Epithelial cell of esophagus (primary cell): Measurements from ENCODE around the gene RALA.
A peak's percentile ranks its signal among the peaks of the same experiment; 100 is the strongest.

ENCODE experiments used
- DNase-seq: peaks from one replicate; pipeline ENCODE4 v3.0.0; 2010; ENCODE audit warnings: low read depth
- H3K4me3 ChIP-seq: 2 replicates; pipeline ENCODE4 v1.5.1; 2011; ENCODE audit warnings: mild to moderate bottlenecking, low read length, control low read depth
- TF ChIP-seq, protein P1 (sequence below): IDR thresholded peaks from 2 replicates; pipeline ENCODE4 v1.5.1; 2011; ENCODE audit warnings: low read depth, mild to moderate bottlenecking, low read length, control low read depth, inconsistent platforms; ENCODE audit not compliant: insufficient read depth; ENCODE audit errors: missing control alignments

Gene RALA

DNA sequence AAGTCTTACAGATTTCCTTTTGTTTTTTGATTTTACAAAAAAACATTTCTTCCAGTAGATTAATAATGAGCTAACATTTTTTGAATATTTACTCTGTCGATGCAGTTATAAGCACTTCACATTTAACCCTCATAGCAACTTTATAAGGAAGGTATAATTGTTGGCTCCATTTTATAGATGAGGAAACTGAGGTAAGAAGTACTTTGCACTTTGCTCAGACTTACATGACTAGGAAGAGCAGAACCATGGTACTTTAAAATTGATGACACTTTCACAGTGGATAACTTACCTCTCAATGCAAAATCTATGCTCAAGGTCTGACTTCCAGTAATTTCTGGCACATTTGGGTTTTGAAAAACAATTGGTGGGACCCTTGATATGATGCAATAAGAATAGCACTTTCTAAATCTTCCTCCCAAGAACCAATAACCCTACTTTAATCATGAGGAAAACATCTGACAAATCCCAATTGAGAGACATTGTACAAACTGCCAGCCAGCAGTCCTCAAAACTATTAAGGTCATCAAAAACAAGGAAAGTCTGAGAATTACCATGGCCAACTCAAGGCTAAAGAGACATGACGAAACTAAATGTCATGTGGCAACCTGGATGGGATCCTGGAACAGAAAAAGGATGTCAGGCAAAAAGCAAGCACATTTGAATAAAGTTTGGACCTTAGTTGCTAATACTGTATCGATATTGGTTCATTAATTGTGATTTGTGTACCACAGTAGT is 72.6 kb downstream of the RALA start:
- TF ChIP-seq, protein P1, sequence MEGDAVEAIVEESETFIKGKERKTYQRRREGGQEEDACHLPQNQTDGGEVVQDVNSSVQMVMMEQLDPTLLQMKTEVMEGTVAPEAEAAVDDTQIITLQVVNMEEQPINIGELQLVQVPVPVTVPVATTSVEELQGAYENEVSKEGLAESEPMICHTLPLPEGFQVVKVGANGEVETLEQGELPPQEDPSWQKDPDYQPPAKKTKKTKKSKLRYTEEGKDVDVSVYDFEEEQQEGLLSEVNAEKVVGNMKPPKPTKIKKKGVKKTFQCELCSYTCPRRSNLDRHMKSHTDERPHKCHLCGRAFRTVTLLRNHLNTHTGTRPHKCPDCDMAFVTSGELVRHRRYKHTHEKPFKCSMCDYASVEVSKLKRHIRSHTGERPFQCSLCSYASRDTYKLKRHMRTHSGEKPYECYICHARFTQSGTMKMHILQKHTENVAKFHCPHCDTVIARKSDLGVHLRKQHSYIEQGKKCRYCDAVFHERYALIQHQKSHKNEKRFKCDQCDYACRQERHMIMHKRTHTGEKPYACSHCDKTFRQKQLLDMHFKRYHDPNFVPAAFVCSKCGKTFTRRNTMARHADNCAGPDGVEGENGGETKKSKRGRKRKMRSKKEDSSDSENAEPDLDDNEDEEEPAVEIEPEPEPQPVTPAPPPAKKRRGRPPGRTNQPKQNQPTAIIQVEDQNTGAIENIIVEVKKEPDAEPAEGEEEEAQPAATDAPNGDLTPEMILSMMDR, result no peak
- no peak for DNase-seq
- no peak overlapping the region for H3K4me3 ChIP-seq

DNA sequence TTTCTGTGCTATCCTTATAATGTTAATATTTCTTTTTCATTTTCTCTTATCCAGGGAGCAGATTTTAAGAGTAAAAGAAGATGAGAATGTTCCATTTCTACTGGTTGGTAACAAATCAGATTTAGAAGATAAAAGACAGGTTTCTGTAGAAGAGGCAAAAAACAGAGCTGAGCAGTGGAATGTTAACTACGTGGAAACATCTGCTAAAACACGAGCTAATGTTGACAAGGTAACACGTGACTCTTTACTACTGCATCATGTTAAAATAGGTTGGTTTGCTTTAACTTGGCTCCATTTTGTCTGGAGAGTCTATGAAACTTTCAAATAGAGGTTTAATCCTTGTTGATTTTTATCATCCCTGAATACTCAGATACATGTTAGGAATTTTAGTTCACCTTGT is 73.3 kb downstream of the RALA start:
- H3K4me3 ChIP-seq, result no peak overlapping the region
- TF ChIP-seq, protein P1, result no peak
- no peak for DNase-seq

DNA sequence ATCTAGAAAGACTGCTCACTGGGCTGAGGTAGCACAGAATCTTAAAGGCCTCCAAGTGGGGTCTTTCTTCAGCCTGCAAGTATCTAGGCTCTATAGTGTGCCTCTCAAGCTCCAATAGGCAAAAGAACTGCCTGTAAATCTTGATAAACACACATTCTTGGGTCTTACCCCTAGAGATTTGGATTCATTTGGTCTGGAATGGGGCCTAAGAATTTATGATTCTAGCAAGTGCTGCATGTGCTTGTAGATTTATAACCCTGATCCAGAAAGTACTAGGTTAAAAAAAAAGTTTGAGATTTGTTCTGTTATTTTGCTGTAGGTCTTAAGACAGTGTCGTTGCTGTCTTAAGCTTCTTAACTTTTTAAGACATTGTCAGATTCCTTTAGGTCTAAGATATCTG is 74.1 kb downstream of the RALA start:
- DNase-seq, result no peak
- no peak overlapping the region for H3K4me3 ChIP-seq
- TF ChIP-seq, protein P1, result no peak

DNA sequence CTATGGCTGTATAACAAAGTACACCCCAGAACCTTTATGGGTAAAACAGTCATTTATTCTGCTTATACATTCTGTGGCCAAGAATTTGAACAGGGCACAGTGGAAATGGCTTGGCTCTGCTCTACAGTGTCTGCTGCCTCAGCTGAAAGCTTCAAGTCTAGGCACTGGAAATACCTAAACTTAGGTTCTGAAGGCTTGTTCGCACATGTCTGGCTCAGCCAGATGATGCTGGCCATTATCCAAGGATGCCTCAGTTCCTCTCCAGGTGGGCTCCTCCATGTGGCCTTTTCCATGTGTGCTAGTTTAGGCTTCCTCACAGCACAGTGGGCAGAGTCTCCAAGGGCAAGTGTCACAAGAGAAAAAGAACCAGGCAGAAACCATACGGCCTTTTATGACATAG is 76.8 kb downstream of the RALA start:
- H3K4me3 ChIP-seq, result no peak overlapping the region
- DNase-seq, result peak; percentile 68
- TF ChIP-seq, protein P1, result no peak

DNA sequence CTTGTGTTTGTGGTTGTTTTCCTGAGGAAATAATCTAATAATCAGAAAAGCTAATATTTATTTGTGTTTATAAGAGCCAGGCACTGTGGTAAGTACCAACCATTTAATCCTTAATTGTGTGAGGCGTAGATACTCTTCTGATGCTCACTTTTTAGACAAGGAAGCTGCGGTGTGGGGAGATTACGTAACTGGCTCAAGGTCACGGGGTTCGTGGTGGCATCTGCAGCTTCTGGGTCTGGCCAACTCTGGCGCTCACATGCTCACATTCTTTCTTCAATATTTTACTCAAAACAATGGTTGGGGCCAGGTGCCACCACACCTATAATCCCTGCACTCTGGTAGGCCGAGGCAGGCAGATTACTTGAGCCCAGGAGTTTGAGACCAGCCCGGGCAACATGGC is 77.6 kb downstream of the RALA start:
- TF ChIP-seq, protein P1, result no peak
- no peak overlapping the region for H3K4me3 ChIP-seq
- DNase-seq, result no peak

DNA sequence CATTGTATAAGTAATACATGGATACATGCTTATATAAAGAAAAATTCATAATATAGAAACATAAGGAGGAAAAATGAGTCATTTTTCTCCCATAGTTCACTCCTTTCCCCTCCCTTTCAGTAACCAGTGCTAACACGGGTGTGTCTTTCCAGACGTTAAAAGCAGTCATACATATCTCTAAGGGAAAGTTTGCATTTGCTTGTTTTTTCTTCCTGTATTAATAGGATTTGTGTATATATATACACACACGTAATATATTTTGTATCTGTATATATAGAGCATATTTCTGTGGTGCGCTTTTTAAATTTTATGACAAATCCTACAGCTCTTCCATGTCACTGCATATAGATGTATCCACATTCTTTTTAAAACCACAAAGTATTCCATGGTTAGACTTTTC is 78.8 kb downstream of the RALA start:
- TF ChIP-seq, protein P1, result no peak
- H3K4me3 ChIP-seq, result no peak overlapping the region
- peak; percentile 52 for DNase-seq

DNA sequence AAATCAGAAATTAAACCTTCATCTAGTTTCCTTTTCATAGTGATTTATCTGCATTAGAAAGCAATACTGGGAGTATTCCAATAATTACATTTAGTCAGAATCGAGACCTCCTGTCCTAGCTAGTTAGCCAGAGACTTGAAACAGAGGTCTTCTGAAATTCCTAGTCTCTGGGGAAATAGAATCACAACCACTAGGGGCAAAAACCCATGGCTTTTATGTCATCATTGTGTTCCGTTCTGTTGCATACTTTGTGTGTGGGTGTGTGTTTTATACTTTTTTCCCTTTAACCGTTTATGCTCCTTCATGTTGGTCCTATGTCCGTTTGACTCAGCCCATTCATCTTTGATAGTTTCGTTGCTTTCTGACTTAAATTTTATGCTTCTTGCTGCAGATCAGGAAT is 79.8 kb downstream of the RALA start:
- TF ChIP-seq, protein P1, result peak; percentile 8
- no peak overlapping the region for H3K4me3 ChIP-seq
- no peak for DNase-seq
